T-cell (primary cell): ENCODE results near the gene CARS1. TPM values are rescaled to one million over a fixed set of nuclear protein-coding genes. Genes with fewer than 3 reads are reported as not detected.

Source experiments
- ATAC-seq, 4 experiments: fragments of 200-7000 bp in 3 of 4; fragments of 150-1000 bp in 1 of 4; cut with Tn5 transposase; replicated peaks in 1 of 4; 1 replicate in 3 of 4; 2 replicates in 1 of 4; pipeline ENCODE4 v1.10.0; 2021; ENCODE audit warnings: moderate library complexity in 3 of 4, mild to moderate bottlenecking in 2 of 4, moderate number of reproducible peaks in 1 of 4
- CTCF ChIA-PET, 2 donors: fragments of 300-600 bp; sonication (Branson Sonifier 250); formaldehyde crosslinking; loops; one replicate each; lab custom pipeline; 2022; ENCODE audit warnings: antibody characterized with exemption in 2 of 2; lab: Charles Lee
- POLR2A ChIA-PET, 2 donors: fragments of 300-600 bp; sonication (Branson Sonifier 250); formaldehyde crosslinking; loops; one replicate each; lab custom pipeline; 2022; ENCODE audit warnings: antibody characterized with exemption in 2 of 2; lab: Charles Lee
- DNase-seq, 35 experiments: peaks; one replicate each; pipeline versions ENCODE4 v3.0.0 to v3.0.0-alpha.2; 2013 to 2023
- H3K27ac ChIP-seq: one replicate; pipeline ENCODE4 v1.5.1; 2013; ENCODE audit warnings: low read length
- H3K27me3 ChIP-seq, 2 experiments: replicated peaks in 1 of 2; 1 replicate in 1 of 2; 2 replicates in 1 of 2; pipeline versions ENCODE4 v1.6.1 to v1.7.0; 2013; ENCODE audit warnings: low read length in 1 of 2, mixed read lengths in 1 of 2; ENCODE audit not compliant: control insufficient read depth in 2 of 2, insufficient read depth in 2 of 2; ENCODE audit errors: extremely low read depth in 1 of 2
- H3K36me3 ChIP-seq, 2 donors: 1 replicate in 1 of 2; 2 replicates in 1 of 2; pipeline versions ENCODE4 v1.6.1 to v1.7.0; 2013; ENCODE audit warnings: low read length in 1 of 2; ENCODE audit not compliant: control insufficient read depth in 2 of 2, insufficient read depth in 1 of 2; ENCODE audit errors: extremely low read depth in 1 of 2
- H3K4me1 ChIP-seq, 2 experiments: 1 replicate in 1 of 2; 2 replicates in 1 of 2; pipeline versions ENCODE4 v1.6.1 to v1.7.0; 2013; ENCODE audit warnings: low read length in 2 of 2, mixed read lengths in 1 of 2; ENCODE audit not compliant: insufficient read depth in 2 of 2, control insufficient read depth in 1 of 2; ENCODE audit errors: extremely low read depth in 1 of 2
- H3K4me3 ChIP-seq, 2 donors: 1 replicate in 1 of 2; 2 replicates in 1 of 2; pipeline versions ENCODE4 v1.5.1 to v1.7.0; 2013; ENCODE audit warnings: mild to moderate bottlenecking in 2 of 2, low read length in 1 of 2, moderate library complexity in 1 of 2; ENCODE audit not compliant: control insufficient read depth in 1 of 2; ENCODE audit errors: extremely low read depth in 1 of 2
- H3K9me3 ChIP-seq: 2 replicates; pipeline ENCODE4 v1.7.0; 2013
- H3K27ac Mint-ChIP-seq, 2 donors: one replicate each; pipeline ENCODE4 v1.8.0; 2020 to 2021; ENCODE audit warnings: mild to moderate bottlenecking in 2 of 2, mixed read lengths in 2 of 2
- H3K27me3 Mint-ChIP-seq, 2 donors: one replicate each; pipeline ENCODE4 v1.8.0; 2021 to 2022; ENCODE audit warnings: mixed read lengths in 2 of 2
- H3K36me3 Mint-ChIP-seq: one replicate; pipeline ENCODE4 v1.8.0; 2021; ENCODE audit warnings: mixed read lengths
- H3K4me1 Mint-ChIP-seq, 3 donors: one replicate each; pipeline ENCODE4 v1.8.0; 2020 to 2022; ENCODE audit warnings: mixed read lengths in 3 of 3, mild to moderate bottlenecking in 1 of 3
- H3K4me3 Mint-ChIP-seq, 3 donors: one replicate each; pipeline ENCODE4 v1.8.0; 2020 to 2022; ENCODE audit warnings: mild to moderate bottlenecking in 3 of 3, mixed read lengths in 3 of 3, moderate library complexity in 3 of 3
- H3K9me3 Mint-ChIP-seq, 3 donors: one replicate each; pipeline ENCODE4 v1.8.0; 2020 to 2022; ENCODE audit warnings: mixed read lengths in 3 of 3
- WGBS: methylation state at CpG from one replicate; pipeline ENCODE4 v1.1.5; 2013; ENCODE audit warnings: missing lambda C conversion rate; ENCODE audit not compliant: insufficient coverage; 5-methylcytosine and 5-hydroxymethylcytosine counted together
- total RNA-seq, 35 experiments: library from RNA in 6 of 35; stranded (reverse) in 6 of 35; fragments of 120-200 nt in 1 of 35; gene quantifications; one replicate each; pipeline versions ENCODE4 v1.2.1 to v1.2.4 and lab custom pipeline; 2013 to 2026

CARS1 gene
- total RNA-seq: 100 to 1,000 TPM in 3 of 5 donors, 10 to 100 TPM in 2; 45.3 to 113 (median 109) TPM
- 35.6 TPM for total RNA-seq (2013)
- total RNA-seq (lab: John Stamatoyannopoulos, UW): 36.6 to 288 (median 84.6) reads per million in 29 experiments

DNA sequence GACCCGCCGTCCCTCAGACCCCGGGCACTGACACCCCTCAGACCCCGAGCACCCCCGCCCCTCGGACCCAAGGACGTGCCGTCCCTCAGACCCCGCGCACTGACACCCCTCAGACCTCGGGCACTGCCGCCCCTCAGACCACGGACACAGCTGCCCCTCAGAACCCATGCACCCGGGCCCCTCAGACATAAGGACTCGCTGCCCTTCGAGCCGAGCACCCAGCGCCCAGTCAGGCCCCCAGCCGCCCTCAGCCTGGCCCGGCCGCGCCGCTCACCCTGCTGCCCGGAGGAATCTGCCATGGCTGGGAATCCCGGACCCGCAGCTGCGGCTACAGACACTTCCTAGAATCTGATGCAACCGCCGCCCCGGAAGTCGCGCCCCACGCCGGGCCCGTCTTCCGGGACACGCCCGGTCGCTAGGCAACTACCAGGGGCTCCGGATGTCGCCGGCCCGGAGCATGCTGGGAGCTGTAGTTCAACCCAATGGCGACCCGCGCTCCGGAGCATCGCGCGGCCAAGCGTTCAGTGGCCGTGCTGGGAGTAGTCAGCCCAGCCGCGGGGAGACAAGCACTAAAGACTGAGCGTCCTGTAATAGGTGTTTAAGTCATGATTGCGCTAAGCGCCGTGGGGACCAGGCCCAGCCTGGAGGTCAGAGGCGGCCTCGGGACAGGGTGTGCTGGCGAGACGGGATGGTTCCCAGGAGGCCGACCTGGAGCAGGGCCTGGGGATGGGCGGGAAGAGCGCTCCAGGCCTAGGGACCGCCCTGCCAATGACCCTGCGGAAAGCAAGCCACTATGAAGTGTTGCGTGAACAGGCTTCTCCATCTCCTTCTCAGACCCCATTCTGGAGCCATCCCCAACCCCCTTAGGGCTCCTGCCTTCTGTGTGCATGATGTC lies at the start of gene CARS1:
CARS1 (minus strand) TSS at position 355 of the 895 bp plus-strand sequence; CDS start at position 299, 56 bp downstream.
- CTCF ChIA-PET: interaction anchor here in 1 of 2 donors (1.0 to 1.3 kb wide), 3 partner anchors 9 to 68 kb away, joined by 3 to 4 read pairs (median 3); no protein-coding TSS in a partner anchor
- ATAC-seq: peak; percentile 96 to 100 (median 98)
- peaks cover 0 to 3% of the 10 kb centered on the region in 2 donors for H3K27me3 Mint-ChIP-seq

DNA sequence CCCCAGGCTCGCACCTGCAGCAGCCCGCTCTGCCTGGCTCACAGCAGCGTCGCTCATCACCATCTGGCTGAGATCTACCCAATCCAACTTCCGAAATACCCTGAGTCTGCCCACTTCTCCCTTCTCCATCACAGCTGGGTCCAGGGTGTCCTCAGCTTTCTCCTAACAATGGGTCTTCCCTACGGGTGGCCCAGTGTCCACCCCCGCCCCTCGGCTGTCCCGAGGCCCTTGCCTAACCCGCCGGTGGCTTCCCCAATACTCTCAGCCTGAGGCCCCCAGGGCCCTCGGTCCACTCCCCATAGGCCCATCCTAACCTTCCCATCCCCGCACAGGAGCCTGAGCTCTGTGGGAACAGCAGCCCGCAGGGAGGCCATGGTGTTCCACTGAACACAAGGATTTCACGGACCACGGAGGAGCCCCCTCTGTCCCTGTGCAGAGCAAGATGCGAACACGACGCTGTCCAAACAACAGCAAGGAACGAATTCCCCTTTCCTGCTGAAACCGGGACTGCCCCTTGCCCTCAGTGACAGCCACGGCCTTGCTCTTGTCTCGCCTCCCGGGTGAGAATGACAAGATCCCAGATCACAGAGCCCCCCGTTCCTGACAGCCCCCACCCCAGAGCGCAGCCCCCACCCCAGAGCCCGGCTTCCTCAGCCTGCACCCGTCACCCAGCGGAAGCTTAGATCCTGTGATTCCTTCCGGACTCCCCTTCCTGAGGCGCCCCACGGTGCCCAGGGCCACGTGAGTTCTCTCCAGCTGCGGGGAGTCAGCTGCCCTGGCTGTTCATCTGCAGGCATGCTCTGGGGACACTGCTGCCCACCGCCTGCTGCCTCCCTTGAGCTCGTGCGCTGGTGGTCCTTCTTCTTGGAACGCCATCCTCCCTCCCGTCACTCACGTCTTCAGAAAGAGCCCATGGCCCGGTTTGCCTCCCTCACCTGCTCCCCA lies 48.8 kb upstream of the CARS1 start:
- ChIA-PET POLR2A (interaction anchor here in 1 of 2 donors (0.5 kb wide), 1 partner anchor 333 kb away, joined by 5 read pairs; no protein-coding TSS in a partner anchor), CTCF (no interaction called here)
- H3K27me3 Mint-ChIP-seq: peaks cover 0 to 2% of the 10 kb centered on the region in 2 donors
- Histone ChIP-seq H3K9me3 (no peaks in the 10 kb centered on the region), H3K4me3 (no peak overlapping the region), H3K27ac (no peak overlapping the region), H3K4me1 (peaks cover 0 to 15% of the 10 kb centered on the region in 2 experiments), H3K27me3 (peaks cover 0 to 17% of the 10 kb centered on the region in 2 experiments), H3K36me3 (peaks cover 2 to 11% of the 10 kb centered on the region in 2 donors)
- ATAC-seq (no peak), DNase-seq (peak in 1 of 35 experiments; percentile 15)
- no peak overlapping the region for H3K27ac Mint-ChIP-seq
- 92% methylated on average over 32 of the region's 41 CpGs for WGBS
- H3K36me3 Mint-ChIP-seq: no peaks in the 10 kb centered on the region
- peaks cover 0 to 2% (median 0%) of the 10 kb centered on the region in 3 donors for H3K4me1 Mint-ChIP-seq
- H3K9me3 Mint-ChIP-seq: no peaks in the 10 kb centered on the region
- H3K4me3 Mint-ChIP-seq: no peak overlapping the region

More for the DNA sequence above, at the start of gene CARS1:
- DNase-seq: peak; percentile 75 to 95 (median 91)
- Histone ChIP-seq H3K4me1 (peaks cover 6 to 32% of the 10 kb centered on the region in 2 experiments), H3K27me3 (peaks cover 0 to 1% of the 10 kb centered on the region in 2 experiments), H3K36me3 (peaks cover 0 to 17% of the 10 kb centered on the region in 2 donors), H3K4me3 (peak within 1 kb of the TSS; percentile 86 to 89), H3K27ac (peak within 1 kb of the TSS; percentile 46), H3K9me3 (no peaks in the 10 kb centered on the region)
- peaks cover 10% of the 10 kb centered on the region for H3K36me3 Mint-ChIP-seq
- POLR2A ChIA-PET: no interaction called here
- no peaks in the 10 kb centered on the region for H3K9me3 Mint-ChIP-seq
- peak within 1 kb of the TSS; percentile 84 to 90 (median 89) for H3K4me3 Mint-ChIP-seq
- 8% methylated on average over 62 of the region's 68 CpGs for WGBS
- peak within 1 kb of the TSS; percentile 82 for H3K27ac Mint-ChIP-seq
- peaks cover 36 to 42% (median 41%) of the 10 kb centered on the region in 3 donors for H3K4me1 Mint-ChIP-seq

DNA sequence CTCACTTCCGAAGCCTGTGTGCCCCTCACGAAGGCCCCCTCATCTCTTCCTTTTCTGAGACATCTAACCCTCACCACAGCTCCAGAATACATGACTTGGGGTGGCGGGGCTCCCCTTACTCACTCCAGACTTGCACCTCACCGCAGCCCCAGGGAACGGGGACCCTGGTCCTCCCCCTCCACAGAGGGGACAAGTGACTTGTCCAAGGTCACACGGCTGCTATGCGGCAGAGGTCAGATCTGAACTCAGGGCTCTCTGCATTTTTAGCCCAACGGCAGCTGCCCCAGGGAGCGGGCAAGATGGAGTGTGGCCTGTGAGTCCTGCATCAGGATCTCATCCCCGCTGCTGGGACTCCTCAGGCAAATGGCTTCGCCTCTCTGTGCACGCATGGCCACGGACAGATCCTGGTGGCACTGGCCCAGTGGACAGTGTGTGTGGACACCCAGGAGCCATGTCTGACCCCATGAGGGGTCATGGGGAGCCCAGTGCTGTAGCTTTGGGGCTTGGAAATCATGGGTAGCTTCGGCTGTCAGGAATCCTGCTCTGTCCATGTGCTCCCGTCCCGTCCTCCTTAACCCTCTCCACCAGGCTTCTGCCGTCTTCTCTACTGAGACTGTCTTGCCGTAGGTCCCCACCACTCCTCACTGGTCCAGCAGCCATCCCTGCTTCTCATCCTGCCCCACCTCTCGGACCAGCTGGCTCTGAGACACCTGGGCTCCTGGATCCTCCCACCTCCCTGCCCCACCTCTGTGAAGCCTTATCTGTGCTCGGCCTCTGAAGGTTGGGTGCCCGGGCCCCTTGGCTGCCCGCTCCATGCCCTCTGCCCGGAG lies 48.0 kb upstream of the CARS1 start:
- peak in 2 of 35 experiments; percentile 12 to 15 for DNase-seq
- Mint-ChIP-seq H3K9me3 (no peaks in the 10 kb centered on the region), H3K4me3 (no peak overlapping the region), H3K4me1 (peaks cover 0 to 2% (median 0%) of the 10 kb centered on the region in 3 donors), H3K27me3 (peaks cover 0 to 2% of the 10 kb centered on the region in 2 donors), H3K36me3 (no peaks in the 10 kb centered on the region), H3K27ac (no peak overlapping the region)
- Histone ChIP-seq H3K4me3 (no peak overlapping the region), H3K4me1 (peaks cover 0 to 22% of the 10 kb centered on the region in 2 experiments), H3K9me3 (no peaks in the 10 kb centered on the region), H3K27me3 (peaks cover 0 to 17% of the 10 kb centered on the region in 2 experiments), H3K36me3 (peaks cover 2 to 11% of the 10 kb centered on the region in 2 donors), H3K27ac (no peak overlapping the region)
- ATAC-seq: no peak
- POLR2A ChIA-PET: interaction anchor here in 1 of 2 donors (0.6 kb wide), 1 partner anchor 55 kb away, joined by 3 read pairs; no protein-coding TSS in a partner anchor
- 94% methylated on average over 22 of the region's 23 CpGs for WGBS
- CTCF ChIA-PET: interaction anchor here in 1 of 2 donors (0.6 kb wide), 1 partner anchor 82 kb away, joined by 6 read pairs; no protein-coding TSS in a partner anchor

DNA sequence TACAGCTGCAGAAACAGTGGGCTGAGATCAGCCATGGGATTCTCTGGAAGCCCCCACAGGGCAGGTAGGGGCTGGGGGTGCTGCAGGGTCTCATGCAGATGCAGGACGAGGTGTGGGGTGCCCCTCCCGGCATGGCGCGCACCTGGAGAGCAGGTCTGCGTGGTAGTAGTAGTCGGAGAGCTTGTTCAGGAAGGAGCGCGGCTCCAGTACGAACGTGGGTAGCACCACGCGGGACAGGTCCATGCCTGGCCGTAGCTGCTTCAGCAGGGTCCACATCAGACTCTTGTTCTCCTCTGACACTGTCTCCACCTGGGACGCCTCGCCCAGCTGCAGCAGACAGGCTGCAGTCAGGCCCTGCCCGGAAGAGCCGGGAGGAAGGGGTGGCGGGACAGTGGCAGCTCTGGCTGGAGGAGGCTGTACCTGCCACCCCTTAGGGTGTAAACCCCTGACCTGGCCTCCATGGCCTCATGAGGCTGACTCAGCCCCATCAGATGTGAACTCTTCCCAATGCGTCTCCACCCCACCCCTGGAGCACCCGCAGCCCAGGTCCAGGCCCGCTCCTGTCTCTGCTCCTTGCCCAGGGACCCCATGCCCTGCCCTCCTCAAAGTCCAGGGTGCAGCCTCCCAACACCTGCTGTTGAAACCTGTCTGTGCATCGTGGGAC lies 47.0 kb upstream of the CARS1 start:
- ChIA-PET CTCF (no interaction called here), POLR2A (no interaction called here)
- DNase-seq (peak in 2 of 35 experiments; percentile 4 to 14), ATAC-seq (no peak)
- Mint-ChIP-seq H3K27me3 (peaks cover 0 to 2% of the 10 kb centered on the region in 2 donors), H3K9me3 (no peaks in the 10 kb centered on the region), H3K36me3 (no peaks in the 10 kb centered on the region), H3K4me3 (no peak overlapping the region), H3K27ac (no peak overlapping the region), H3K4me1 (peaks cover 0 to 8% (median 5%) of the 10 kb centered on the region in 3 donors)
- 92% methylated on average over 19 of the region's 22 CpGs for WGBS
- Histone ChIP-seq H3K9me3 (no peaks in the 10 kb centered on the region), H3K4me1 (peaks cover 0 to 22% of the 10 kb centered on the region in 2 experiments), H3K27me3 (peaks cover 0 to 12% of the 10 kb centered on the region in 2 experiments), H3K36me3 (peaks cover 0 to 11% of the 10 kb centered on the region in 2 donors), H3K4me3 (no peak overlapping the region), H3K27ac (no peak overlapping the region)

DNA sequence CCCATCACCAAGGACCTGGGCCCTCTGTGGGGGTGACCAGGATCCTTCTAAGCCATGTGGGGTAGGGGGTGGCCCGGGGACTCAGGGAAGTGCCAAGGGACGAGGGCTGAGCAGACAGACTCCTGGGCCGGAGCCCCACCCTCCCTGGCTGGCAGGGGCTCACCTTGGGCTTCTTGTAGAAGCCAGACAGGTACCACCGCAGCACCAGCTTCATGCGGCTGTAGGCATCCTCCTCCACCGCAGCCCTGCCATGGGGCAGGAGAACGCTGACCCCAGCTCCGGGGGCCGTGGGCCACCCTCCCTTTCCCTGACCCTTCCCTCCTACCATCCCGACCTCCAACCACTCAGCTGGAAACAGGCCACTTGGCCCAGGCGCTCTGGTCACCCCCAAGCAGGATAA lies 45.9 kb upstream of the CARS1 start:
- ATAC-seq (no peak), DNase-seq (peak in 2 of 35 experiments; percentile 5 to 19)
- Mint-ChIP-seq H3K27me3 (peaks cover 0 to 2% of the 10 kb centered on the region in 2 donors), H3K4me1 (peaks cover 0 to 14% (median 8%) of the 10 kb centered on the region in 3 donors), H3K4me3 (no peak overlapping the region), H3K27ac (no peak overlapping the region), H3K9me3 (no peaks in the 10 kb centered on the region), H3K36me3 (no peaks in the 10 kb centered on the region)
- peaks cover 0 to 9% of the 10 kb centered on the region in 2 experiments for H3K27me3 ChIP-seq
- H3K4me1 ChIP-seq: peaks cover 0 to 28% of the 10 kb centered on the region in 2 experiments
- no peak overlapping the region for H3K4me3 ChIP-seq
- peaks cover 0 to 11% of the 10 kb centered on the region in 2 donors for H3K36me3 ChIP-seq
- 65% methylated on average over 5 of the region's 11 CpGs for WGBS
- H3K9me3 ChIP-seq: no peaks in the 10 kb centered on the region
- CTCF ChIA-PET: interaction anchor here in 1 of 2 donors (0.7 kb wide), 1 partner anchor 267 kb away, joined by 3 read pairs; no protein-coding TSS in a partner anchor
- H3K27ac ChIP-seq: no peak overlapping the region
- POLR2A ChIA-PET: no interaction called here
